ACC112 (cell line): ENCODE results near the gene MAN1A1.

Experiments used
- H2AFZ ChIP-seq: fragments of 200-600 bp; sonication (generic); one replicate; pipeline ENCODE4 v1.6.0; 2017; ENCODE audit warnings: antibody characterized with exemption, low read length; ENCODE audit not compliant: unreplicated experiment
- H3K27ac ChIP-seq: fragments of 200-600 bp; sonication (generic); 2 replicates; pipeline ENCODE4 v1.5.1; 2014; ENCODE audit warnings: low read depth, mild to moderate bottlenecking, antibody characterized with exemption, low read length, moderate library complexity
- H3K27me3 ChIP-seq: fragments of 200-600 bp; sonication (generic); 2 replicates; pipeline ENCODE4 v1.6.1; 2014; ENCODE audit warnings: mild to moderate bottlenecking, antibody characterized with exemption, low read length, moderate library complexity, mixed read lengths; ENCODE audit not compliant: insufficient read depth
- H3K36me3 ChIP-seq: fragments of 200-600 bp; sonication (generic); 2 replicates; pipeline ENCODE4 v1.6.1; 2016; ENCODE audit warnings: mild to moderate bottlenecking, antibody characterized with exemption, low read length, moderate library complexity, mixed read lengths; ENCODE audit not compliant: insufficient read depth
- H3K4me1 ChIP-seq: fragments of 200-600 bp; sonication (generic); one replicate; pipeline ENCODE4 v1.6.1; 2016; ENCODE audit warnings: low read length, mixed read lengths; ENCODE audit not compliant: insufficient read depth, unreplicated experiment, control insufficient read depth
- H3K4me3 ChIP-seq: fragments of 200-600 bp; sonication (generic); 2 replicates; pipeline ENCODE4 v1.5.1; 2014; ENCODE audit warnings: mild to moderate bottlenecking, low read depth, low read length
- H3K79me2 ChIP-seq: fragments of 200-600 bp; sonication (generic); one replicate; pipeline ENCODE4 v1.6.0; 2016; ENCODE audit warnings: low read length; ENCODE audit not compliant: control insufficient read depth, unreplicated experiment, insufficient read depth

The MAN1A1 gene

GRCh38 chr6:119215885-119216590, 133.5 kb downstream of the MAN1A1 start:
- Histone ChIP-seq H3K4me1 (no peaks in the 10 kb centered on the region), H3K36me3 (no peaks in the 10 kb centered on the region), H3K4me3 (no peak overlapping the region), H2AFZ (no peak overlapping the region), H3K27ac (no peak overlapping the region), H3K27me3 (no peaks in the 10 kb centered on the region), H3K79me2 (no peaks in the 10 kb centered on the region)

GRCh38 chr6:119215309-119215708, 134.3 kb downstream of the MAN1A1 start:
- Histone ChIP-seq H3K79me2 (no peaks in the 10 kb centered on the region), H2AFZ (no peak overlapping the region)

GRCh38 chr6:119210596-119210995, 139.0 kb downstream of the MAN1A1 start:
- Histone ChIP-seq H2AFZ (no peak overlapping the region), H3K79me2 (no peaks in the 10 kb centered on the region), H3K27me3 (no peaks in the 10 kb centered on the region), H3K36me3 (no peaks in the 10 kb centered on the region), H3K4me1 (peaks cover 12% of the 10 kb centered on the region), H3K27ac (no peak overlapping the region), H3K4me3 (no peak overlapping the region)

More at GRCh38 chr6:119215309-119215708, 134.3 kb downstream of the MAN1A1 start:
- no peaks in the 10 kb centered on the region for H3K36me3 ChIP-seq
- no peak overlapping the region for H3K27ac ChIP-seq
- H3K27me3 ChIP-seq, result no peaks in the 10 kb centered on the region
- H3K4me1 ChIP-seq, result no peaks in the 10 kb centered on the region
- no peak overlapping the region for H3K4me3 ChIP-seq

- H3K79me2 ChIP-seq, result no peaks in the 10 kb centered on the region
- H3K4me3 ChIP-seq, result no peak overlapping the region
- H3K27ac ChIP-seq, result no peak overlapping the region
- no peaks in the 10 kb centered on the region for H3K27me3 ChIP-seq
- H3K4me1 ChIP-seq, result peaks cover 12% of the 10 kb centered on the region
- H3K36me3 ChIP-seq, result no peaks in the 10 kb centered on the region
- H2AFZ ChIP-seq, result no peak overlapping the region
Measured at GRCh38 chr6:119209452-119210205, 139.9 kb downstream of the MAN1A1 start.

- H3K27ac ChIP-seq, result no peak overlapping the region
- H2AFZ ChIP-seq, result no peak overlapping the region
- no peak overlapping the region for H3K4me3 ChIP-seq
- H3K36me3 ChIP-seq, result no peaks in the 10 kb centered on the region
- H3K27me3 ChIP-seq, result no peaks in the 10 kb centered on the region
- no peaks in the 10 kb centered on the region for H3K79me2 ChIP-seq
- H3K4me1 ChIP-seq, result peaks cover 12% of the 10 kb centered on the region
Measured at GRCh38 chr6:119207971-119208725, 141.4 kb downstream of the MAN1A1 start.

GRCh38 chr6:119207327-119207726, 142.2 kb downstream of the MAN1A1 start:
- no peak overlapping the region for H3K4me3 ChIP-seq
- H2AFZ ChIP-seq, result no peak overlapping the region
- H3K36me3 ChIP-seq, result no peaks in the 10 kb centered on the region
- H3K27ac ChIP-seq, result no peak overlapping the region
- no peaks in the 10 kb centered on the region for H3K27me3 ChIP-seq
- H3K4me1 ChIP-seq, result peaks cover 12% of the 10 kb centered on the region
- no peaks in the 10 kb centered on the region for H3K79me2 ChIP-seq

- Histone ChIP-seq H3K36me3 (no peaks in the 10 kb centered on the region), H2AFZ (no peak overlapping the region), H3K4me3 (no peak overlapping the region), H3K27me3 (no peaks in the 10 kb centered on the region), H3K4me1 (peaks cover 12% of the 10 kb centered on the region), H3K27ac (no peak overlapping the region), H3K79me2 (no peaks in the 10 kb centered on the region)
Measured at GRCh38 chr6:119205911-119206618, 143.5 kb downstream of the MAN1A1 start.

- H3K36me3 ChIP-seq, result no peaks in the 10 kb centered on the region
- H3K4me3 ChIP-seq, result no peak overlapping the region
- peaks cover 7% of the 10 kb centered on the region for H3K4me1 ChIP-seq
- H2AFZ ChIP-seq, result no peak overlapping the region
- H3K79me2 ChIP-seq, result no peaks in the 10 kb centered on the region
- H3K27me3 ChIP-seq, result no peaks in the 10 kb centered on the region
- H3K27ac ChIP-seq, result no peak overlapping the region
Measured at GRCh38 chr6:119204719-119205118, 144.8 kb downstream of the MAN1A1 start.

GRCh38 chr6:119201480-119201879, 148.1 kb downstream of the MAN1A1 start:
- Histone ChIP-seq H3K4me1 (no peaks in the 10 kb centered on the region), H3K79me2 (no peaks in the 10 kb centered on the region), H3K4me3 (no peak overlapping the region), H3K36me3 (no peaks in the 10 kb centered on the region; the same call in 1 of the 2 replicates), H2AFZ (no peak overlapping the region), H3K27me3 (no peaks in the 10 kb centered on the region), H3K27ac (no peak overlapping the region)

GRCh38 chr6:119200512-119201175, 148.9 kb downstream of the MAN1A1 start:
- Histone ChIP-seq H3K4me3 (no peak overlapping the region), H3K27ac (no peak overlapping the region), H3K27me3 (no peaks in the 10 kb centered on the region), H3K79me2 (no peaks in the 10 kb centered on the region), H2AFZ (no peak overlapping the region), H3K4me1 (no peaks in the 10 kb centered on the region), H3K36me3 (no peaks in the 10 kb centered on the region; the same call in 1 of the 2 replicates)
